Natural killer cell (primary cell): ENCODE measurements around the gene IFT74. TPM values are rescaled to one million over a fixed set of nuclear protein-coding genes. Genes with fewer than 3 reads are reported as not detected.

ENCODE experiments used
- ATAC-seq, 3 donors: fragments of 150-1000 bp in 2 of 3; fragments of 200-7000 bp in 1 of 3; cut with Tn5 transposase; 1 replicate in 1 of 3; 2 replicates in 2 of 3; pipeline ENCODE4 v1.10.0; 2021; ENCODE audit warnings: mild to moderate bottlenecking in 2 of 3, moderate library complexity in 2 of 3
- DNase-seq, 2 donors: peaks; one replicate each; pipeline versions ENCODE4 v3.0.0 to v3.0.0-alpha.2; 2013 to 2021; ENCODE audit warnings: mixed read lengths in 1 of 2
- H3K27ac ChIP-seq: one replicate; pipeline ENCODE4 v1.5.1; 2013; ENCODE audit warnings: mild to moderate bottlenecking, low read length
- H3K27me3 ChIP-seq: one replicate; pipeline ENCODE4 v1.6.1; 2013; ENCODE audit warnings: low read length; ENCODE audit not compliant: control insufficient read depth, insufficient read depth
- H3K36me3 ChIP-seq: one replicate; pipeline ENCODE4 v1.6.1; 2013; ENCODE audit warnings: low read length; ENCODE audit not compliant: control insufficient read depth, insufficient read depth
- H3K4me1 ChIP-seq: one replicate; pipeline ENCODE4 v1.6.1; 2013; ENCODE audit warnings: low read length; ENCODE audit not compliant: control insufficient read depth, insufficient read depth
- H3K4me3 ChIP-seq: one replicate; pipeline ENCODE4 v1.5.1; 2013; ENCODE audit warnings: low read length
- H3K9me3 ChIP-seq: one replicate; pipeline ENCODE4 v1.6.1; 2013; ENCODE audit warnings: low read length; ENCODE audit not compliant: control insufficient read depth, insufficient read depth
- H3K27ac Mint-ChIP-seq, 2 donors: one replicate each; pipeline ENCODE4 v1.8.0; 2022; ENCODE audit warnings: mild to moderate bottlenecking in 2 of 2, mixed read lengths in 2 of 2, moderate library complexity in 1 of 2
- H3K27me3 Mint-ChIP-seq, 2 donors: one replicate each; pipeline ENCODE4 v1.8.0; 2022; ENCODE audit warnings: low read depth in 2 of 2, mixed read lengths in 2 of 2
- H3K36me3 Mint-ChIP-seq: one replicate; pipeline ENCODE4 v1.8.0; 2022; ENCODE audit warnings: mixed read lengths
- H3K4me1 Mint-ChIP-seq, 2 donors: one replicate each; pipeline ENCODE4 v1.8.0; 2022; ENCODE audit warnings: mixed read lengths in 2 of 2
- H3K4me3 Mint-ChIP-seq: one replicate; pipeline ENCODE4 v1.8.0; 2022; ENCODE audit warnings: mild to moderate bottlenecking, moderate library complexity, mixed read lengths
- H3K9me3 Mint-ChIP-seq, 2 donors: one replicate each; pipeline ENCODE4 v1.8.0; 2022; ENCODE audit warnings: mixed read lengths in 2 of 2
- CTCF ChIP-seq: fragments of 200-600 bp; IDR thresholded peaks from one replicate; pipeline ENCODE4 v1.8.0; 2022; ENCODE audit warnings: antibody characterized with exemption
- WGBS: methylation state at CpG from one replicate; pipeline ENCODE4 v1.1.7; 2013; ENCODE audit warnings: missing lambda C conversion rate; ENCODE audit not compliant: insufficient coverage; 5-methylcytosine and 5-hydroxymethylcytosine counted together
- intact Hi-C: fragments of 100-400 bp; cut with micrococcal nuclease; formaldehyde crosslinking; loops from one replicate; pipeline ENCODE4 v1.14.2; 2022
- total RNA-seq, 4 donors: library from RNA; stranded (reverse); fragments of 120-200 nt in 1 of 4; gene quantifications; one replicate each; pipeline versions ENCODE4 v1.2.3 to v1.2.4, GENCODE V29; 2013 to 2022

IFT74 gene
- total RNA-seq, 3 donors from 2014 or later (not counting 1 experiment from before 2014, with no cell fraction given), result 6.0 to 8.7 (median 7.0) TPM

GRCh38 chr9:27047136-27047535 is 90.9 kb downstream of the IFT74 start:
- Mint-ChIP-seq H3K4me3 (no peak overlapping the region), H3K36me3 (no peaks in the 10 kb centered on the region), H3K4me1 (no peaks in the 10 kb centered on the region), H3K27me3 (no peaks in the 10 kb centered on the region), H3K27ac (no peak overlapping the region), H3K9me3 (no peaks in the 10 kb centered on the region)
- no peak for DNase-seq
- H3K4me3 ChIP-seq, result no peak overlapping the region
- H3K4me1 ChIP-seq, result no peaks in the 10 kb centered on the region
- no peaks in the 10 kb centered on the region for H3K9me3 ChIP-seq
- no peaks in the 10 kb centered on the region for H3K36me3 ChIP-seq
- intact Hi-C loops, result no loop called here
- no peak for ATAC-seq
- no peak for TF ChIP-seq CTCF
- H3K27me3 ChIP-seq, result no peaks in the 10 kb centered on the region
- 82% methylated on average over 4 of the region's 4 CpGs for WGBS
- H3K27ac ChIP-seq, result no peak overlapping the region

- no peaks in the 10 kb centered on the region for H3K36me3 ChIP-seq
- Mint-ChIP-seq H3K36me3 (no peaks in the 10 kb centered on the region), H3K27me3 (no peaks in the 10 kb centered on the region), H3K9me3 (no peaks in the 10 kb centered on the region), H3K4me1 (no peaks in the 10 kb centered on the region), H3K27ac (no peak overlapping the region), H3K4me3 (no peak overlapping the region)
- DNase-seq (no peak), ATAC-seq (no peak)
- no peaks in the 10 kb centered on the region for H3K27me3 ChIP-seq
- H3K4me3 ChIP-seq, result no peak overlapping the region
- WGBS, result 43% methylated on average over 3 of the region's 6 CpGs
- no peak overlapping the region for H3K27ac ChIP-seq
- no peak for TF ChIP-seq CTCF
- H3K4me1 ChIP-seq, result no peaks in the 10 kb centered on the region
- intact Hi-C loops, result no loop called here
- no peaks in the 10 kb centered on the region for H3K9me3 ChIP-seq
Measured at GRCh38 chr9:27053369-27054022, 97.3 kb downstream of the IFT74 start.

GRCh38 chr9:27054125-27054524 is 97.9 kb downstream of the IFT74 start:
- Histone ChIP-seq H3K4me3 (no peak overlapping the region), H3K4me1 (no peaks in the 10 kb centered on the region), H3K36me3 (no peaks in the 10 kb centered on the region), H3K9me3 (no peaks in the 10 kb centered on the region), H3K27ac (no peak overlapping the region), H3K27me3 (no peaks in the 10 kb centered on the region)
- intact Hi-C loops, result no loop called here
- no peak for TF ChIP-seq CTCF
- Mint-ChIP-seq H3K27ac (no peak overlapping the region), H3K4me3 (no peak overlapping the region), H3K4me1 (no peaks in the 10 kb centered on the region), H3K27me3 (no peaks in the 10 kb centered on the region), H3K9me3 (no peaks in the 10 kb centered on the region), H3K36me3 (no peaks in the 10 kb centered on the region)
- 93% methylated on average over 1 of the region's 1 CpG for WGBS
- no peak for DNase-seq
- no peak for ATAC-seq

- Histone ChIP-seq H3K36me3 (no peaks in the 10 kb centered on the region), H3K4me1 (no peaks in the 10 kb centered on the region), H3K27me3 (no peaks in the 10 kb centered on the region), H3K27ac (no peak overlapping the region), H3K9me3 (no peaks in the 10 kb centered on the region), H3K4me3 (no peak overlapping the region)
- no peaks in the 10 kb centered on the region for H3K27me3 Mint-ChIP-seq
- no peak overlapping the region for H3K4me3 Mint-ChIP-seq
- H3K9me3 Mint-ChIP-seq, result no peaks in the 10 kb centered on the region
- H3K4me1 Mint-ChIP-seq, result no peaks in the 10 kb centered on the region
- intact Hi-C loops, result no loop called here
- TF ChIP-seq CTCF, result no peak
- no peak for ATAC-seq
- no peak for DNase-seq
- H3K36me3 Mint-ChIP-seq, result no peaks in the 10 kb centered on the region
- no peak overlapping the region for H3K27ac Mint-ChIP-seq
Measured at GRCh38 chr9:27054841-27055240, 98.6 kb downstream of the IFT74 start.
